ENCODE measurements around the gene CDK9.

GRCh38 chr9:127829205-127829906, 43.5 kb downstream of the CDK9 start:
- TF ChIP-seq POLR2A (IDR thresholded peaks at IDR 0.05; ENCODE audit: low read length) (no peak), GATA1 (IDR thresholded peaks at IDR 0.05; ENCODE audit: low read depth, low read length) (no peak)

Measured in erythroblast (primary cell).